Measurements from ENCODE around the gene ADK. TPM values are rescaled to one million over a fixed set of nuclear protein-coding genes. Genes with fewer than 3 reads are reported as not detected.

The ADK gene
- total RNA-seq, 1 experiment from 2014 or later: 66.6 TPM

DNA sequence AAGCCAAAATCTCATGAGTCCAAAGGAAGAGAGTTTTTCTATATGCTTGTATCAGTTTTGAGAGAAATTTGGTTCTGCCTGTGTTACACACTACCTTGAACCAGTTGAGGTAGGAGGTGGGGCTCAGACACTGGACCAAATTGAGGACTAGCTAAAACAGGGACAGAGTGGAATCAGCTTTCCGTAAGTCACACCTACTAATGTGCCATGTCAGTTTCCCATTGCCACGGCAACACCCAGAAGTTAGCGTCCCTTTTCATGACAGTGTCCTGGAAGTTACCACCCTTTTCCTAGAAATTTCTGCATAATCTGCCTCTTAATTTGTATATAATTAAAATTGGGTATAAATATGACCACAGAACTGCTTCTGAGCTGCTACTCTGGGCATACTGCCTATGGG is 9.0 kb downstream of the ADK start:
- no peak overlapping the region for H3K4me3 Mint-ChIP-seq (ENCODE audit: low read depth, unreplicated experiment)
- TF ChIP-seq CTCF (IDR thresholded peaks at IDR 0.05; ENCODE audit: unreplicated experiment): no peak
- no peaks in the 10 kb centered on the region for H3K27me3 Mint-ChIP-seq (ENCODE audit: unreplicated experiment)
- H3K9me3 Mint-ChIP-seq (ENCODE audit: low read depth, unreplicated experiment): no peaks in the 10 kb centered on the region
- peaks cover 17% of the 10 kb centered on the region for H3K4me1 Mint-ChIP-seq (ENCODE audit: low read depth, unreplicated experiment)
- DNase-seq: no peak
- intact Hi-C loops (cut with micrococcal nuclease; ENCODE audit: unreplicated experiment): no loop called here
- H3K27ac Mint-ChIP-seq (ENCODE audit: unreplicated experiment): no peak overlapping the region
- H3K36me3 Mint-ChIP-seq (ENCODE audit: insufficient read depth, unreplicated experiment): no peaks in the 10 kb centered on the region
- no TSS peak for BruUV-seq (replicated peaks)
- CTCF ChIA-PET: no interaction called here

DNA sequence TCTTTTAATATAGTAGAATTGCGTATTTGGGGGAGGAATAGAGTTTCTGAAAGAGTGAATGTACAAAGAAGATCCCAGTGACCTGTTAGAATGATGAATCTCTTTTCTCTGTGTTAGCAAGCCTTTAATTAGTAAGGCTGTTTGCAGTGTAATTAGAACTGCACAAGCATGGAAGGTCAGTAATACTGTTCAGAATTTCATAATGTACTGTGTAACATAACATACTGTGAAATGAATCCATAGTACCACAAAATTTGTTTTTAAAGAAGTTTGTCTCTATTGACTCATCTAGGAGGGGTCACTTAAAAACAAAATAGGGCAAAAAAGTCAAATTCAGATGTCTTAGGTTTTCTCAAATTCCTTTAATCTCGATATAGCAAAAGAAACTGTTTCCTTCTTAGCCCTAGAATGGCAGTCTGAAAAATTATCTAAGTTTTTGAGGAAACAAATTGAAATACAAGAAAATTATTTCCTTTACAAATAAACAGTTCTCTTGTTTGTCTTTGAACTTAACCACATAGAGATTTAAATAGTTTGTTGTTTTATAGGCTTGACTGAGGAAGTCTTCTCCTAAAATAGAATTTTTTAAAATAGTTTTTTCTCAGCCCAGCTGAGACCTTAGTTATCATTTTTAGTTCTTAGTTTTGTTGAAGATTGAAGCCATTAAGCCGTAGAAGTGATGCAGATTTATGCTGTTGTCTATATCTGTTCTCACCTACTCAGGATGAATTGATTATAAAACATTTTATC is 12.5 kb downstream of the ADK start:
- no peak overlapping the region for H3K27ac Mint-ChIP-seq (ENCODE audit: unreplicated experiment)
- intact Hi-C loops (cut with micrococcal nuclease; ENCODE audit: unreplicated experiment): no loop called here
- H3K9me3 Mint-ChIP-seq (ENCODE audit: low read depth, unreplicated experiment): no peaks in the 10 kb centered on the region

DNA sequence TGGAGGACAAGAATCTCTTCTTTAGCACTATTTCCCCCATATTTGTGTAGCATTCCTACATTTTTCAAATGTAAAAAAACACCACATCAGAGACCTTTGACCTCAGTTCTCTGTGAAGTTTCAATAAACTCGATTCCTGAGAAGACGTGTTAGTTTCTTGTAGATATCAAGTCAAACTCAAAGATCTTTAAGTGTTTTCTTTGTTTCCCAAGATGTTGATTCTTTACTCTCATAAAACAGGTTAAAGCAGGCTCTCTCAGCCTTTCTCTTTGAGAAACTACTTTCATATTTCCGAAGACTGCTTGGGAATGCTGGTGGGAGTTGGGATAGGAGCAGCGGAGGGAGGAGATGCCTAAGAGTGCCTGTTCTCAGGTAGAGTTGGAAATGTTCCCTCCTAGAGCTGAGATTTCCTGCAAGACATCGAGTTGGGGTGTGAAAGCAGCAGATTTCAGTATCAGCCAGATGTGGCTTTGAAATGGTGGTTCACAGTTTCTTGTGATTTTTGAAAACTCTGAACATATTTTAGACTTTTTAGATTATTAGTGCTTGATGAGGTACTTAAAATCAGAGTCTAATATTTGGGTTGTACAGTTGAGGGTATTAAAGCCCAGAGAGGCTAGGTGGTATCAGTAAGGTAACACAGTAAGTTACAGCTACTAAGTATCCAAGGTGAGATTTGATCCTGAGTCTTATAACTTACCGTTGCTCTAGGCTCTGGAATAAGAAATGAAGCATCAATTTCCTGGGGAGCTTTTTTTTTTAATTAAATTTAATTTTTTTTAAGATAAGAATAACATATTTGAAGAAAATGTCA is 13.9 kb downstream of the ADK start:
- CTCF ChIA-PET: no interaction called here
- Mint-ChIP-seq H3K9me3 (ENCODE audit: low read depth, unreplicated experiment) (no peaks in the 10 kb centered on the region), H3K27ac (ENCODE audit: unreplicated experiment) (no peak overlapping the region), H3K36me3 (ENCODE audit: insufficient read depth, unreplicated experiment) (no peaks in the 10 kb centered on the region), H3K27me3 (ENCODE audit: unreplicated experiment) (no peaks in the 10 kb centered on the region), H3K4me1 (ENCODE audit: low read depth, unreplicated experiment) (peaks cover 14% of the 10 kb centered on the region), H3K4me3 (ENCODE audit: low read depth, unreplicated experiment) (no peak overlapping the region)
- no peak for DNase-seq
- intact Hi-C loops (cut with micrococcal nuclease; ENCODE audit: unreplicated experiment): no loop called here
- no peak for TF ChIP-seq CTCF (IDR thresholded peaks at IDR 0.05; ENCODE audit: unreplicated experiment)
- BruUV-seq (replicated peaks): no TSS peak

More for the DNA sequence above, 12.5 kb downstream of the ADK start:
- Mint-ChIP-seq H3K4me1 (ENCODE audit: low read depth, unreplicated experiment) (peaks cover 14% of the 10 kb centered on the region), H3K27me3 (ENCODE audit: unreplicated experiment) (no peaks in the 10 kb centered on the region), H3K36me3 (ENCODE audit: insufficient read depth, unreplicated experiment) (no peaks in the 10 kb centered on the region), H3K4me3 (ENCODE audit: low read depth, unreplicated experiment) (no peak overlapping the region)
- CTCF ChIA-PET: no interaction called here
- BruUV-seq (replicated peaks): no TSS peak
- no peak for DNase-seq
- TF ChIP-seq CTCF (IDR thresholded peaks at IDR 0.05; ENCODE audit: unreplicated experiment): no peak

- H3K4me1 Mint-ChIP-seq (ENCODE audit: low read depth, unreplicated experiment): peaks cover 14% of the 10 kb centered on the region
- intact Hi-C loops (cut with micrococcal nuclease; ENCODE audit: unreplicated experiment): no loop called here
- H3K36me3 Mint-ChIP-seq (ENCODE audit: insufficient read depth, unreplicated experiment): no peaks in the 10 kb centered on the region
- no peak overlapping the region for H3K4me3 Mint-ChIP-seq (ENCODE audit: low read depth, unreplicated experiment)
- CTCF ChIA-PET: interaction anchor here (0.6 kb wide), 1 partner anchor 294 kb away, joined by 8 read pairs; no protein-coding TSS in a partner anchor
- no peaks in the 10 kb centered on the region for H3K27me3 Mint-ChIP-seq (ENCODE audit: unreplicated experiment)
- H3K9me3 Mint-ChIP-seq (ENCODE audit: low read depth, unreplicated experiment): no peaks in the 10 kb centered on the region
- no TSS peak for BruUV-seq (replicated peaks)
- no peak for TF ChIP-seq CTCF (IDR thresholded peaks at IDR 0.05; ENCODE audit: unreplicated experiment)
- DNase-seq: no peak
- H3K27ac Mint-ChIP-seq (ENCODE audit: unreplicated experiment): no peak overlapping the region
Observed at GRCh38 chr10:74165530-74165901, 14.5 kb downstream of the ADK start.
